NCI-H1417 treated with DMSO at 0.1 percent for 48 hours (cell line): ENCODE measurements around the gene FGF12.

Experiments used
- DNase-seq: peaks from one replicate; lab custom pipeline; 2025; lab: John Stamatoyannopoulos, UW

FGF12 gene

GRCh38 chr3:192494174-192494573 lies 233.2 kb downstream of the FGF12 start:
- no peak for DNase-seq

- no peak for DNase-seq
Observed at GRCh38 chr3:192490720-192491119, 236.6 kb downstream of the FGF12 start.

- no peak for DNase-seq
Observed at GRCh38 chr3:192489579-192489978, 237.8 kb downstream of the FGF12 start.

DNA sequence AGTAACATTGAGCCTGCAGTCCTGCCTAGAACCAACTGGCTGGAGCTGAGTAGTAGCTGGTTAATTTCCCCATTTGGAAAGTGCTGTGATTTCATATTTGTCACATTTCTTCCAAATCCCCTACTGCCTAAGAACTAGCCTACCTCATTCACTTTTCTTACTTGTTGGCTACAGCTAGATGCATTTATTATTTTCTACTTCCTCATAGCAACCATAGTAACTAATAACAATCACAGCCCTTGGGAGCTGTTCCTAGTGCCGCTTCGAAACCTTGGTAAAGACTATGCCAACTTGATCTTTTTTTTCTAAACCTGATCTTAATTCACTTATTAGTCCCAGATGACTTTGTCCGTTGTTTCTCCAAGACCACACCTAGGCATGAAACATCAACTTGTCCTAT lies 240.3 kb downstream of the FGF12 start:
- no peak for DNase-seq

DNA sequence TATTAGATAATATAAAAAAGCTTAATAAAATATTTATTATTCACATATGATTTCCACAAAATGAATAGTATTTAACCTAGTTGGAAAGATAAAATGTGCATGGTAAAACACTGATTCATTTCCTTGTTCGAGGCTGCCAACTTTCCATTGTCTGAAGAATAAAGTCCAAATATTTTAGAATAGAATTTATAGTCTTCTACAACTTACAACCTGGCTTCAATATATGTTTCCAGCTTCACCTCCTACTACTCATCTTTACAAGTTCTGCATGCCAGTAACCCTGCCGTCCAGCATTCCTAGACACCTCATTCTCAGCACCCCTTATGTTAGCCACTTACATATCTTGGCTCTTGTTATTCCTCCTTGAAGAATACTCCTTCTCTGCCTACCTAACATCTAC lies 244.5 kb downstream of the FGF12 start:
- DNase-seq, result no peak

DNA sequence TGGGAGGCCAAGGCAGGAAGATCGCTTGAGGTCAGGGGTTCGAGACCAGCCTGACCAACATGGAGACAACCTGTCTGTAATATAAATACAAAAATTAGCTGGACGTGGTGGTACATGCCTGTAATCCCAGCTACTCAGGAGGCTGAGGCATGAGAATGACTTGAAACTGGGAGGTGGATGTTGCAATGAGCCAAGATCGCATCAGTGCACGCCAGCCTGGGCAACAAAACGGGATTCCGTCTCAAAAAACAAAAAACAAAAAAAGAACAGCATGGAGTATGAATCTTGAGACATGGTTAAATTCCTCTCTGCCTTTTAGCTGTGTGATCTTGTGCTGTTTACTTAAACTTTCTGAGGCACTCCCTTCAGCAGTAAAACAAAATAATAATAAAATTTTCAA lies 244.9 kb downstream of the FGF12 start:
- DNase-seq, result no peak

DNA sequence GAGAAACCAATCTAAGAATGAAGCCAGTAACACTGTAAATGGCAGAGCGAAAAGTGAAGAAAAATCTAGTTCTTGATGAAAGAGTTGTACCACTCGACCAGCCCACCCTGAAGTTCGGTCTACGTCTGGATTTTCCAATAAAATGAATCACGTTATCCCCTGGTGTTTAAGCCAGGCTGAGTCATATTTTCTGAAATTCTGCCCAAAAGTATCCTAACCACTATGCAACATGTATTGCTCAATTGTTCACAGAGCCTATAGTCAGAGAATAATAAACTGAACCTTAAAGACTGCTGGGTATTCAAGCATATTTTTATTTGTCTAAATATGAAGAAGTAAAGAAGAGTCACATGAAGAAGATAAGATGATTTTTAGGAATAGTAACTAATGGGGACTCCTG lies 245.7 kb downstream of the FGF12 start:
- no peak for DNase-seq

DNA sequence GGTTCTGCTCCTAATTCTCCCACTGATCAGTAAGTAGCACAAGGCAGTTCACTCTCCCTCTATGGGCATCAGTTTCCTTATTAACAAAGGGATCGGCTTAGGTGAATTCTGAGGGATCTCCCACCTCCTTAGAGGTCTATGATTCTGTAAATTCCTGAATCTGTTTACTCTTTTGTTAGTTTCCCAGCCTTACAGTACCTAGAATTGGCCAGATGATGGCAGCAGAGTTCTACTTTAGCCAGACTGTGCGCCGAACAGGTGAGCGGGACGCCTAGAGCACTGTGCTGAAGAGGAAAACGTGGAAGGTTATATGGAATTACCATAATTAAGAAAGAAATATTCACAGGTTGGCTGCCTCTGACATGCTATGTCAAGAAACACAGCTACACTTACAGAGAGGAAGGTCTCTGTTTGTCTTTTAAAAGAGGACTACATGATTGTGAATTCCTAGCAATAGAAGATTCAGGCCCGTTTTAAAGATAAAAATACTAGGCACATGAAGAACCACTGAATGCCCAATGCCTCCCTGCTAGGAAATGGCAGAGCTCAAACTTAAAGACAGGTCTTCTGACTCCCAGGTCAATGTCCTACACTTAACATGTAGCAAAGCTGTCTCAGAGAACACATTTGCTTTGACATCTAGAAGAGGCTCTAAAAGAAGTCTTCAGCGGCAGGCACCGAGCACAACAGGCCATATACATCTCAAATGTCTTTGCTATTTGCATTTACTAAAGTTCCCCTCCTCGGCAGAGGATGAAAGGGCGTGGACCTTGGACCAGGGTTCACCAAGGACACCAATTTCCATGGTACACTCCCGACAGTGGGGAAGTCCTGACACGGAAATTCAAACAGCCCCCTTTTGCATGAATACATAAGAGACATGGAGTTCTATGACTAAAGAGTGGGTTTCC lies 259.9 kb downstream of the FGF12 start:
- DNase-seq, result no peak

DNA sequence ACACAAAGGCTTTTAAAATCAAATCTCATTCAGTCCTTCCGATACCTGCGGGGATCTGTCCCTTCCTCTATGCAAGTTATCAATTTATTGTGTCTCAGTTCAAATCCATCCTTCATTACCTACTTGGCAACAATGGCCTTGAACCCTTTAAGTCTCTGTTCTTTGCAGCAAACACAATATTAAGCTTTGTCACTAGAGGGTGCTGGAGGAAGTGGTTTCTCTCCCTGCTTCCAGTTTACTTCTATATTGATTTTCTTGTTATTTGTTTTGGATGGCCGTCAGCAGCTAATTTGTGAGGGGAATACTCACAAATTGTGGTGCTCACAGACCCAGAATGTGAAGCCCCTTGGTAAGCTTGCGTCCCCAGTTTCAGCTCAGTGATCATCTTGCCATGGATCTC lies 278.3 kb downstream of the FGF12 start:
- DNase-seq, result no peak

DNA sequence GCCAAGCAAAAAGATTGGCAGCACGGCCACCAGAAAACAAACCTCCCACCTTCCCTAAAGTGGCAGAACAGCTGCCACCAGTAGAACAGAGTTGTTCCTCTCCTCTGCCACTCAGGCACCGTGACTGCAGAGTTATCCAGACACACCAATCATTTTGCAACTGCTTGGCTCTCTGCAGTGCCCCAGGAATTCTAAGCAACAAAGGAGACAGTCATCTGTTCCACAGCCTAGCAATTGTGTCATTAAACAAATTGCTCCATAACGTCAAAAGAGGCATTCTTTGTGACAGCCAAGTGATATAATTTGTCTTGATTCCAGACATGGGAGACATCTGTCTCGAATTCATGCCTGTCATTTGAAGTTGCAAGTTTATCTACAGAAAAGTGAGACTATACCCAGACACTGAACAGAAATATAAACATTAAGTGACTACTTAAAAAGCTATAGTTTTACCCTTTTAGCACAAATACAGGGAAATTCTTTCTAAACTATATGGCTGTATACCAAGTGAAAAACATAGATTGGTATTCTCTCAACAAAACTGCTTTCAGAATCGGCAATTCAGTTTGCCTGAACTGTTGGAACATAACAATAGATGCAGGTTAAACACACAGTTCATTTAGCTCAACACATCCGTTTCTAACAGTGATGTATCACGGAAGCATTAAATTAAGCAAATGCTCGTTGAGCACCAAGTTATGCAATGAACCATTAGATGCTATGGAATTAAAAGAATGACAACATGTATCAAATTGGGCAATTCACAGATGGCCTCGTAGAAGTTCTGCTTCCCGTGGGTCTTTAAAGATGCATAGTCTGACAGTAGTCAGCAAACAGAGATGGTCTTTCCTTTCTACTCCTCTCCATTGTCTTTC lies 281.3 kb downstream of the FGF12 start:
- peak; percentile 77 for DNase-seq

- DNase-seq, result no peak
Observed at GRCh38 chr3:192444791-192445106, 282.6 kb downstream of the FGF12 start.

GRCh38 chr3:192444096-192444790 lies 283.1 kb downstream of the FGF12 start:
- DNase-seq, result no peak

GRCh38 chr3:192435241-192435640 lies 292.1 kb downstream of the FGF12 start:
- DNase-seq, result no peak

- DNase-seq, result no peak
Observed at GRCh38 chr3:192434186-192434585, 293.2 kb downstream of the FGF12 start.

- DNase-seq, result no peak
Observed at GRCh38 chr3:192433704-192434103, 293.6 kb downstream of the FGF12 start.

DNA sequence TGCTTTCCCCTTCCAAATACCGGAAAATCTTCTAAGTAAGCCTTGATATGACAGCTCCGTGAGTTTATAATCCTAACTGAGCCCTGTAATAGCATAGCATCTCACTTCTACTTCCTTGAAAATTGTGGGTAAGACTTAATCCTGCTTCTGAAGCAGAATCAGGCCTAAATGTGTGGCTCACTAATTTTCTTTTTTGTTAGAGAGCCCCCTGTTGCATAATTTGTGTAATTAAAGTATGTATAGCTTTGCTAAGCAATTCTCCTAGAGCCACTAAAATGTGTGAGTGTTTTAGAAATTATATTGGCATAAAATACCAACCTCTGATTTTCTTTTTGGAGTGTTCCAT lies 304.4 kb downstream of the FGF12 start:
- DNase-seq, result no peak

DNA sequence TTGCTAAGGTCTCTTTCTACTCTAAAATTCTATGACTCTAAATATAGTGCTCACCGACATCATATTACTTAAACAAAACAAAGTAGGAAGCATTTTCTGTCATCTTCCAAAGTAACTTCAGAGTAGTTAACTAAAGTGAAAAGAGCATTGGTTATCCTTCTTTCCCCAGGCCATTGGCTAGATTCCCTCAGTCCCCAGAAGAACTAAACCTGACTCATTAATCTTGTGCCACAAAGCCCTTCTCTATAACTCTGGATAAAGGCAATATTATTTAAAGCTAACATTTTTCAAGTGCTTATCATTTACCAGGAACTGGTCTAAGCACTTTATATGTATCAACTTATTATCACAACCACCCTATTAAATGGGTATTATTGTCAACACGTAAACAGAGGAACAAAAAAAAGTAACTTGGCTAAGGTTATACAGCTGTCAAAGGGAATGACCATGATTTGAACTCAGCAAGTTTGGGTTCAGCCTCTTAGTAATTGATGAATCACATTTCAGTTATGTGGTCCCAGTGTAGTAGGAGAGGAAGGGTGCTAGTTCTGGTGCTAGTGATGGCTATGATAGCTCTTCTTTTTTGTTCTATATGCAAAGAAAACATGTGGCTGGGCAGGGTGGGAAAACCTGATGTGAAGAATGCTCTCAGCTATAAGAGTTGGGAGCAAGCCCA lies 304.9 kb downstream of the FGF12 start:
- no peak for DNase-seq

GRCh38 chr3:192419312-192419711 lies 308.0 kb downstream of the FGF12 start:
- no peak for DNase-seq

- no peak for DNase-seq
Observed at GRCh38 chr3:192417559-192418055, 309.7 kb downstream of the FGF12 start.

DNA sequence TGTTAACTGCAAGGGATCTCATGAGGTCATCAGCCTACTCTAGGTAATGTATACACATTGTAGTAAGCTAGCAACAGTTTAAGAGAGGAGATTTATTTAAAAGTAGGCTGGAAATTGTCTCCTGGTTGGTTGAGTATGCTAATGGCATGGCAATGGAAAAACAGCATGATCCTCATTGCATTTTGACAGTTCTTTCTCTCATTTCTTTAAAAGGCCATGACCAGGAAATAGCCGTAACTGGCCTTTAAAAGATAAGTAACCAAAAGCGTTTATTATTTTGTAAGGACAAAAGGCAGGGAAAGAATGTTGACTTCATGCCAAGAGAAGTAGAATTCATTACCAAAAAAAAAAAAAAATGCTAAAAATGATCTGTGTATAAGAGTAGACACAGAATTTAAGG lies 310.3 kb downstream of the FGF12 start:
- DNase-seq, result no peak

GRCh38 chr3:192413461-192413860 lies 313.9 kb downstream of the FGF12 start:
- no peak for DNase-seq

DNA sequence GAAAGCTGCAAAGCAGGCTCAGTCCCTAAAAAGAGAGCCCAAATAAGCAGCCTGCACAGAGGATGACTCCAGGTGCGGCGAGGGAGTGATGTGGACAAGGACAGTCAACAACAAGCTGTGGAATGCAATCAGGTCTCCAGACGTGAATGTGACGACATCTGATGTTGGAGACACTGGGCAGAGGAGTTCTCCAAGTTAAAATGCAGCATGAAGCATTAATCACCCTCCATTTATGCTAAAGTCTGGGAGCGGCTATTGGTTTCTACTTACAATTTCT lies 316.7 kb downstream of the FGF12 start:
- no peak for DNase-seq
